ENCODE measurements around the gene MAP3K13. TPM values are rescaled to one million over a fixed set of nuclear protein-coding genes. Genes with fewer than 3 reads are reported as not detected.

Gene MAP3K13
- total and polyA plus RNA-seq, 2 experiments from 2014 or later, result 19.1 to 47.4 TPM

DNA sequence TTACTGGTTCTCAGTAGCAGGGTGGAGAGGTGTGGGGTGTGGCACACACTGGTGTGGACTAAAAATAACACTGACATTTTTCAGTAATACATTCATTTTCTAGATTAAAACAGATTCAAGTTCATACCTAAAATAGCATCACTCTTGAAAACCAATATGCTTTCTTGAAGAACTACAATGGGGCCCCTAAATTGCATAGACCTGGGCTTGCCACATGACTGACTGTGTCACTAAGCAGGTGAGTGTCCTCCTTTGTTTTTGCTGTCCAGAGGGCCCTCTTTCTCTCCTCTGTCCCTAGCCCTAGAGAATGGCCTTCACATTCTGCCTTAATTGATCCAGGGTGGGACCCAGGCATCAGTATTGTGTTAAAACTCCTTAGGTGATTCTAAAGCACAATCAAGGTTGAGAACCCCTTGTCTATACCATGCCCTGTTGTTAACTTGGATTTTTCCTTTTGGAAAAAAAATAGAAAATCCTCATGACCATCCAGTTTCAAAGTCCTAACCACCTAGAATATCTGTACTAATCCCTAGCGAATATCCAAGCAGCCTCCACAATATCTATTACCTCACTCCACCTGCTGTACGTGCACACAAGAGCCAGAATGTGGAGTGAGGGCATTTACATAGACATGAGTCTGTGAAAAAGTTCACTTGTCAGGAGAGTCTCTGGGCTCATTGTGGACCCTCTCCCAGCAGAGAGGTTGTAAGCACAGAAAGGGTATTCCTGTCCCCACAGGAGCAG is 154.6 kb downstream of the MAP3K13 start:
- H3K9me3 ChIP-seq (ENCODE audit: low read depth), result no peaks in the 10 kb centered on the region
- H3K27me3 ChIP-seq, result no peaks in the 10 kb centered on the region
- no peak for DNase-seq (ENCODE audit: low read depth in 1 of 2, low spot score in 1 of 2)
- no peak overlapping the region for H3K4me3 ChIP-seq
- TF ChIP-seq, protein P1, sequence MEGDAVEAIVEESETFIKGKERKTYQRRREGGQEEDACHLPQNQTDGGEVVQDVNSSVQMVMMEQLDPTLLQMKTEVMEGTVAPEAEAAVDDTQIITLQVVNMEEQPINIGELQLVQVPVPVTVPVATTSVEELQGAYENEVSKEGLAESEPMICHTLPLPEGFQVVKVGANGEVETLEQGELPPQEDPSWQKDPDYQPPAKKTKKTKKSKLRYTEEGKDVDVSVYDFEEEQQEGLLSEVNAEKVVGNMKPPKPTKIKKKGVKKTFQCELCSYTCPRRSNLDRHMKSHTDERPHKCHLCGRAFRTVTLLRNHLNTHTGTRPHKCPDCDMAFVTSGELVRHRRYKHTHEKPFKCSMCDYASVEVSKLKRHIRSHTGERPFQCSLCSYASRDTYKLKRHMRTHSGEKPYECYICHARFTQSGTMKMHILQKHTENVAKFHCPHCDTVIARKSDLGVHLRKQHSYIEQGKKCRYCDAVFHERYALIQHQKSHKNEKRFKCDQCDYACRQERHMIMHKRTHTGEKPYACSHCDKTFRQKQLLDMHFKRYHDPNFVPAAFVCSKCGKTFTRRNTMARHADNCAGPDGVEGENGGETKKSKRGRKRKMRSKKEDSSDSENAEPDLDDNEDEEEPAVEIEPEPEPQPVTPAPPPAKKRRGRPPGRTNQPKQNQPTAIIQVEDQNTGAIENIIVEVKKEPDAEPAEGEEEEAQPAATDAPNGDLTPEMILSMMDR (IDR thresholded peaks at IDR 0.05; ENCODE audit: low read depth, low read length), result no peak
- H3K36me3 ChIP-seq, result no peaks in the 10 kb centered on the region
- H3K27ac ChIP-seq, result no peak overlapping the region
- H3K4me1 ChIP-seq (ENCODE audit: low read depth), result no peaks in the 10 kb centered on the region

DNA sequence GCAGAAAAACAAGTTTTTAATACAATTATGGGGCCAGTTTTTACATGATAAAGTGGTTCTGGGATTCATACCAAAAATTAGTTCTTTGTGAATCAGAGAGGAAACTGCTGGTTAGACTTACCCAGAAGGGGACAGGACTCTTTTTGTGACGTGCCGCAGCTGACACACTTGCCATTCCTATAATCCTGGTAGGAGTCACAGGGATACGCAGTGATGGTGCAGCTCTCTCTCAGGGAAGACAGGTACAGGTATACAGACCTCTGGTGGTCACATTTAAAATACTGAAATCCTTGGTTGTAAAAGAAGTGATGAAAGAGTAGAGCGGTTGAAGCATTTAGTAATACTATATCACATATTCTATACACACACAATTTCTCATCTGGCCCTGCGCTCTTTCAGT is 156.1 kb downstream of the MAP3K13 start:
- TF ChIP-seq, protein P1 (IDR thresholded peaks at IDR 0.05; ENCODE audit: low read depth, low read length), result no peak
- H3K36me3 ChIP-seq, result no peaks in the 10 kb centered on the region
- no peak for DNase-seq (ENCODE audit: low read depth in 1 of 2, low spot score in 1 of 2)
- no peak overlapping the region for H3K4me3 ChIP-seq
- H3K27ac ChIP-seq, result no peak overlapping the region
- peaks cover 3% of the 10 kb centered on the region for H3K27me3 ChIP-seq
- no peaks in the 10 kb centered on the region for H3K9me3 ChIP-seq (ENCODE audit: low read depth)
- no peaks in the 10 kb centered on the region for H3K4me1 ChIP-seq (ENCODE audit: low read depth)

DNA sequence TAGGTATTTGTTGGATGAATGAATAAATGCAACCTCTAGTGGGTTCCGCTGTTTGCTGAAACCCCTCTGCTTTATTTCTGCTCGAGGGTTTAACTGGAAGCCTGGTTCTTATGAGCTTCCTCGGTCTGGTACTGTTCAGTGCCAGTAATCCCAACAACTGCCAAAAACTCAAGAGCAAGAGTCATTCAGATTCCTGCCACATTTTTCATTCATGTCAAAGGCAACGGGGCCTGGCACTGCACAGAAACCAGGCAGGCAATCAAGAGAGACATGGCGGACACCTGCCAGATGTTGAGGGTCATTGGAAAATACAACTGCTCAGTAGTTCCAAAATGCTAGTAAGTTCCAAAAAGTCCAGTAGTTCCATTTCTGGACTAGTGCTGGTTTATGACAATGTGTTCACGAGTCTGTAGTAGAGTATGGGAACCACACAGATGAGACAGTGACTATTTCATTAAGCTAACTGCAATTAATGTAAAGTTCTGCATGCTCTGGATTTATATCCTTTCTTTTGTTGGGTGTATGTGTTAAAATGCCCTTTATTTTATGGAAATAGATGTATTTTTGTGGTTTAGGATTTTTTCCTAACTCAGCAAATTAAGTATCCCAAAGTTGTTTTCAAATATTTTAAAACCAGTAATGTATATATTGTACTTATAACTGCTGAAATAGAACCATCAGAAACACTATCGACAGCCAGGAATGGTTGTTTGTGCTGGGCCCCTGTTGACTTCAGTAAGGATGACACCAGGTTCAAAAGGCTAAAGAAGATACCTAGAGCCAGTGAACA is 158.6 kb downstream of the MAP3K13 start:
- DNase-seq (ENCODE audit: low read depth in 1 of 2, low spot score in 1 of 2), result no peak
- H3K36me3 ChIP-seq, result no peaks in the 10 kb centered on the region
- TF ChIP-seq, protein P1 (IDR thresholded peaks at IDR 0.05; ENCODE audit: low read depth, low read length), result no peak
- no peaks in the 10 kb centered on the region for H3K9me3 ChIP-seq (ENCODE audit: low read depth)
- H3K27ac ChIP-seq, result no peak overlapping the region
- no peak overlapping the region for H3K4me3 ChIP-seq
- H3K27me3 ChIP-seq, result peaks cover 3% of the 10 kb centered on the region
- no peaks in the 10 kb centered on the region for H3K4me1 ChIP-seq (ENCODE audit: low read depth)

DNA sequence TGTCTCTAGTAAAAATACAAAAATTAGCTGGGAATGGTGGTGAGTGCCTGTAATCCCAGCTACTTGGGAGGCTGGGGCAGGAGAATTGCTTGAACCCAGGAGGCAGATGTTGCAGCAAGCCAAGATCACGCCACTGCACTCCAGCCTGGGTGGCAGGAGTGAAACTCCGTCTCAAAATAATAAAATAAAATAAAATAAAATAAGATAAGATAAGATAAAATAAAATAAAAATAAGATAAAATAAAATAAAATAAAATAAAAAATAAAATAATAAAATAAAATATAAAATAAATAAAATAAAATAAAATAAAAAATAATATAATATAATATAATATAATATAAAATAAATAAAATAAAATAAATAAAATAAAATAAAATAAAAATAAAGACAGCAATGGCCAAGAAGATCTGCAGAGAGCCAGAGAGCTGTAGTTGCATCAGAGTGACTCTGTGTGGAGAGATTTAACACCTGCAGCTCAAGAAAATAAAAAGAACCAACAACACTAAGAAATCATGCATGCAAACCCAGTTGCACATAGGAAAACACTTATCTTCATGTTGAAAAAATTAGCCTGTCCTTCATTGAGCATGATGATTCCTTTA is 163.5 kb downstream of the MAP3K13 start:
- TF ChIP-seq, protein P1 (IDR thresholded peaks at IDR 0.05; ENCODE audit: low read depth, low read length), result no peak
- Histone ChIP-seq H3K27ac (no peak overlapping the region), H3K9me3 (ENCODE audit: low read depth) (no peaks in the 10 kb centered on the region), H3K4me1 (ENCODE audit: low read depth) (peaks cover 4% of the 10 kb centered on the region), H3K27me3 (peaks cover 3% of the 10 kb centered on the region), H3K36me3 (no peaks in the 10 kb centered on the region), H3K4me3 (no peak overlapping the region)
- DNase-seq (ENCODE audit: low read depth in 1 of 2, low spot score in 1 of 2), result no peak

DNA sequence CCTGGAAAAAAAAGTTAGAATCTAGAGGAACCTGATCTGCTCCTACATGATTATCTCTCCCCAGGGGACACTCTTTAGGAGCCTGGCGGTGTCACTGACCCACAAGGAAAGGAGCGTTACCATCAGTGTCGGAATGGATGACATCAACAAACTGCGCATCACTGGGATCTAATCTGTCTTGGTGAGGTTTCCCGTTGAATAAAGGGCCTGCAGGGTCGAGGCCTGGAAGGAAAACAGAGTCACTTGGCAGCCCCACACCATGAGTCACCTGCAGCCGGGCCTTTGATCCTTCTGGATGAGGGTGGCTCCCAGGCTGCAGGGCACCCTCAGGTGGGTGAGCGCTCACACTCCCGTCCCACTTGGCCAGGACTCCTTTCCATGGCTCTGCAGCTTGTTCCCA is 164.4 kb downstream of the MAP3K13 start:
- TF ChIP-seq, protein P1 (IDR thresholded peaks at IDR 0.05; ENCODE audit: low read depth, low read length), result no peak
- Histone ChIP-seq H3K36me3 (no peaks in the 10 kb centered on the region), H3K4me3 (no peak overlapping the region), H3K9me3 (ENCODE audit: low read depth) (no peaks in the 10 kb centered on the region), H3K27ac (no peak overlapping the region), H3K27me3 (peaks cover 3% of the 10 kb centered on the region), H3K4me1 (ENCODE audit: low read depth) (peaks cover 4% of the 10 kb centered on the region)
- DNase-seq (ENCODE audit: low read depth in 1 of 2, low spot score in 1 of 2), result no peak

Data from cardiac muscle cell (in vitro differentiated cells and primary cell).